Testis (tissue), 2 donors: ENCODE results near the gene ADTRP.

Experiments
- POLR2A ChIP-seq: fragments of 450-650 bp; IDR thresholded peaks from one replicate; pipeline ENCODE4 v1.6.1; 2017; ENCODE audit warnings: antibody characterized with exemption, mild to moderate bottlenecking, moderate library complexity
- TF ChIP-seq, protein P1 (sequence below), 3 experiments: fragments of 450-650 bp in 2 of 3; fragments of 200-600 bp in 1 of 3; sonication (generic) in 1 of 3; IDR thresholded peaks; one replicate each; pipeline ENCODE4 v1.5.1; 2016 to 2019; ENCODE audit warnings: antibody characterized with exemption in 3 of 3, mild to moderate bottlenecking in 2 of 3, moderate library complexity in 1 of 3

DNA sequence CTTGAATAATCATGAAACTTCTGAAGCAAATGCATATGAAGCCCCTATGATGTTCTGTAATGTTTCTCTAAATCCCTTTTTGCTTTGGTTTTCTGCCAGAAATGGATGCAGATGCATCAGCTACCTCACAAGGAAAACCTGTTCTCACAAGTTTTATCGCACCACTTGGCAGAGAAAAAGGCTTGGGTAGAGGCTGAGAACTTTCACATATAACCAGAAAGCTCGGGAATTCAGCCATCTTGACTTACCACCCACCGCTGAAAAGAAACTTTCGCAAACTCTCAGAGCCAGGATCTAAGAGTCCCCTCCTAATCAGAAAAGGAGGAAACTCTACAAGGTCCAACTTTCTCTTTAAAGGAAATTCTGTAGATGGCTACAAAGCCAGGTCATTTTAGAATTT, 36.2 kb upstream of the ADTRP start:
- TF ChIP-seq, protein P1, sequence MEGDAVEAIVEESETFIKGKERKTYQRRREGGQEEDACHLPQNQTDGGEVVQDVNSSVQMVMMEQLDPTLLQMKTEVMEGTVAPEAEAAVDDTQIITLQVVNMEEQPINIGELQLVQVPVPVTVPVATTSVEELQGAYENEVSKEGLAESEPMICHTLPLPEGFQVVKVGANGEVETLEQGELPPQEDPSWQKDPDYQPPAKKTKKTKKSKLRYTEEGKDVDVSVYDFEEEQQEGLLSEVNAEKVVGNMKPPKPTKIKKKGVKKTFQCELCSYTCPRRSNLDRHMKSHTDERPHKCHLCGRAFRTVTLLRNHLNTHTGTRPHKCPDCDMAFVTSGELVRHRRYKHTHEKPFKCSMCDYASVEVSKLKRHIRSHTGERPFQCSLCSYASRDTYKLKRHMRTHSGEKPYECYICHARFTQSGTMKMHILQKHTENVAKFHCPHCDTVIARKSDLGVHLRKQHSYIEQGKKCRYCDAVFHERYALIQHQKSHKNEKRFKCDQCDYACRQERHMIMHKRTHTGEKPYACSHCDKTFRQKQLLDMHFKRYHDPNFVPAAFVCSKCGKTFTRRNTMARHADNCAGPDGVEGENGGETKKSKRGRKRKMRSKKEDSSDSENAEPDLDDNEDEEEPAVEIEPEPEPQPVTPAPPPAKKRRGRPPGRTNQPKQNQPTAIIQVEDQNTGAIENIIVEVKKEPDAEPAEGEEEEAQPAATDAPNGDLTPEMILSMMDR (IDR thresholded peaks at IDR 0.05): no peak
- TF ChIP-seq POLR2A: no peak
